ENCODE results near the gene ADAMTS15.

DNA sequence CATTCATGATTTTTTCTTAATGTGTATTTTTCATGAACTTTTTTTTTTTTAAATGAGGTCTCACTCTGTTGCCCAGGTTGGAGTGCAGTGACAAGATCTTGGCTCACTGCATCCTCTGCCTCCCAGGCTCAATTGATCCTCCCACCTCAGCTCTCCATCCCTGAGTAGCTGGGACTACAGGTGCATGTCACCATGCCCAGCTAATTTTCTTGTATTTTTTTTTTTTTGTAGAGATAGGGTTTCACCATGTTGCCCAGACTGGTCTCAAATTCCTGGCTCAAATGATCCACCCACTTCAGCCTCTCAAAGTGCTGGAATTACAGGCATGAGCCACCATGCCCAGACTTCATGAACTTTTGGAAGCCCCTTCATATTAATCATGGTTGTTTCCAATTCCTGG is 49.7 kb downstream of the ADAMTS15 start:
- TF ChIP-seq POLR2A (IDR thresholded peaks at IDR 0.05; ENCODE audit: low read length) (no peak), GATA1 (IDR thresholded peaks at IDR 0.05; ENCODE audit: low read depth, low read length) (no peak)
